GM18858 (cell line): Measurements from ENCODE around the gene RALGAPA1.
"Not testable (repeated sequence)": the region's sequence is repeated elsewhere in the genome, so short reads cannot be mapped to it uniquely, and the experiment has no call there.

ENCODE experiments used
- ATAC-seq: cut with Tn5 transposase; IDR thresholded peaks from one replicate; pipeline ENCODE4 v1.9.1; 2021; ENCODE audit not compliant: unreplicated experiment

RALGAPA1 gene

DNA sequence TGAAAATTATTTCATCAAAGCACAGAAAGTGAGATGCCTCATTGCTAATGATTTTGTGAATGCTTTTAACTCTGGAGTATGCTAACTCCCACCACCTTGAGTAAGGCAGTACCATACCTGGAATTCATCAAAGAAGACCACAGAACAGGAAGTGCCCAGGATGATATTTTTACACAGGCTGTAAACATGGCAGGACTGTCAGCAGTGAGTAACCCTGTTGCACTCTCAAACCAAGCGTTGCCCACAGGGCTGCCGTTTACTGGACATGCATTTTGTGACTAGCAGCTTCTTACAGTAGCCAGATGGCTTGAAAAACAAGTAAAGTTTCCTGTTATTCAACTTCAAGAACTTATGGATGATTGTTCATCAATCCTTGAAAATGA is 42.4 kb downstream of the RALGAPA1 start:
- ATAC-seq: no peak

DNA sequence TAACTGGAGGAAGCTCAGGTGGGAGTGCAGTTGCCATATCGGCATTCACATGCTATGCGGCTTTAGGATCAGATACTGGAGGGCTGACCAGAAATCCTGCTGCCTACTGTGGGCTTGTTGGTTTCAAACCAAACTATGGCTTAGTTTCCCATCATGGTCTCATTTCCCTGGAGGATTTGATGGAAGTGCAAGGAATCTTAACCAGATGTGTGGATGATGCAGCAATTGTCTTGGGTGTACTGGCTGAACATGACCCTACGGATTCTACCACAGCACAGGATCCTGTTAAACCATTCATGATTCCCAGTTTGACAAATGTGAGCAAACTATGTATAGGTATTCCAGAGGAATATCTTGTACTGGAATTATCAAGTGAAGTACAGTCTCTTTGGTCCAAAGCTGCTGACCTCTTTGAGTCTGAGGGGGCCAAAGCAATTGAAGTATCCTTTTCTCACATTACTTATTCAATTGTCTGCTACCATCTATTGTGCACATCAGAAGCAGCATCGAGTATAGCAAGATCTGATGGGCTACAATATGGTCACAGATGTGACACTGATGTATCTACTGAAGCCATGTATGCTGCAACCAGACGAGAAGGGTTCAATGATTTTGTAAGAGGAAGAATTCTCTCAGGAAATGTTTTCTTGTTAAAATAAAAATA is 42.9 kb downstream of the RALGAPA1 start:
- no peak for ATAC-seq

DNA sequence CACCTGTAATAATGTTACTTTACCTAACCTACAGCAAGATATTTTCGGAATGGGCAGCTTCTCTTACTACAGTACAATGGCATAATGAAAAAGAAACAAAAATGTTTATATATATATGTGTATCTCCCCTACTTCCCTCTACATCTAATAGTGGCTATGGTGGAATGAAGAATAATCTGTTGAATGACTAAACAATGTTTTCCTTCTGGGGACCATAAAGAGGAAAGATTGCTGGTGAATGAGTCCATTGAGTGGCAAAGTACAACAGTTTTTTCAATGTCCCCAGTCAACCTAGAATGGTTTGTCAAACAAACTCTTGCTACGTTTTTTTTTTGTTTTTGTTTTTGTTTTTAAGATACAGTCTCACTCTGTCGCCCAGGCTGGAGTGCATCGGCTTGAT is 47.2 kb downstream of the RALGAPA1 start:
- ATAC-seq: no peak

DNA sequence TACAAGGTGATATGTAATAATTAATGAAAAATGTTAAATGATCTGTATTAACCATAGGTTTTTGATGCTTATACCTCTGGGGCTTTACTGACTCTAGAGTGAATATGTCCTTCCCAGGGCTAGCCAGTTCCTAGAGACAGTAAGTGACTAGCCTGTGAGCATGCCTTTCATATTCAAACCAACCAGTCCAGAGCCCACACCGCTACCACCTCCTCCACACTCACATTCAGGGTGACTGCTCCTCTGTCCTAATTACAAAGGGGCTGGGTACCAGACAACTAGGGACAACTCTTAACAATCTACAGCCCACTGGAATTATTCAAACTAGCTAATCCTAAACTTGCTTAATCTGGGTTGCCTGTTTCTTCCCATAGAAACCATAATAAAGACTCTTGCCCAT is 49.0 kb downstream of the RALGAPA1 start:
- ATAC-seq: no peak

DNA sequence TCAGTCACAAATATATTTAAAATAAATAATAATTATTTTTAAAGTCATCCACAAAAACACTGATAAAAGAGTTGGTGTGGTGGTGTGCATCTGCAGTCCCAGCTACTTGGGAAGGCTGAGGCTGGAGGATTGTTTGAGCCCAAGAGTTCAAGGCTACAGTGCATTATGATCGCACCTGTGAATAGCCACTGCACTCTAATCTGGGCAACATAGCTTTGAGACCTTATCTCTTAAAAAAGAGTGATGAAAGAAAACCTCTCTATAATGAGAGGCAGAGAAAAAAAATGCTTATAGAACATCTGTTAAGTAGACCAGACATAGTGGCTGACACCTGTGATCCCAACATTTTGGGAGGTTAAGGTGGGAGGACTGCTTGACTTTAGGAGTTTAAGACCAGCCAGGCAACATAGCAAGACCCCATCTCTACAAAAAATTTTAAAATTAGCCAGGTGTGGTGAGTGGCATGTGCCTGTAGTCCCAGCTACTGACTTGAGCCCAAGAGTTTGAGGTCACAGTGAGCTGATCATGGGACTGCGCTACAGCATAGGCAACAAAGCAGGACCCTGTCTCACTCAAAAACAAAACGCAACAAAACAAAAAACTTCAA is 50.5 kb downstream of the RALGAPA1 start:
- no peak for ATAC-seq

DNA sequence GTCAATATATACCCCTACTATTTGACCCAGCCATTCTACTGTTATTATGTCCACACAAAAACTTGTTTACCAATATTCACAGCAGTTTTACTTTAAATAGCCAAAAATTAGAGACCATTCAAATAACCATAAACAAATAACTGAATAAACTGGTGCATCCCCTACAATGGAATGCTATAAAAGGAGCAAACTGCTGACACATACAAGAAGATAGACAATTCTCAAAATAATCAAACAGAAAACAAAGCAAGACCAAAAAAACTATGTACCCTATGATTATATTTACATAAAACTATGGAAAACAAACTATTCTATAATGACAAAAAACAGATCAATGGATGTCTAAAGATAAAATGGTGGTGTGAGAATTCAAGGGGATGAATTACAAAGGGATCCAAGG is 54.4 kb downstream of the RALGAPA1 start:
- ATAC-seq: no peak

DNA sequence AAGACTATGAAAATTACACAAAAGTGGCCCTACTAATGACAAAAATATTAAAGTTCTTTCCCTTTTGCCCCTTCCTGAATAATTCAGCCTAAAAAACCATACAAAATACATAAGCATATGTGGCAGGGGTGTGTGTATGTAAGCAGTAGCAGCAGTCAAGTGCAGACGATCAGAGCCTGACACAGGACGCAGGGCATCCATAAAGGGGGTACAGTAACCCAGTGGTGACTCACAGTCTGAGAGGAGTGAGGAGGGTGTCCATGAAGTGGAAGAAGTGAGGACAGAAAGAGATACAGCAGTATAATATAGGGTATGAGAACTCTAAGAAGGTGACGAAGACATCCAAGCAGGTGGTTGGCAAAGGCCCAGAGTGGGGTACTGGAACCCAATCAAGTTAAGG is 56.7 kb downstream of the RALGAPA1 start:
- no peak for ATAC-seq

DNA sequence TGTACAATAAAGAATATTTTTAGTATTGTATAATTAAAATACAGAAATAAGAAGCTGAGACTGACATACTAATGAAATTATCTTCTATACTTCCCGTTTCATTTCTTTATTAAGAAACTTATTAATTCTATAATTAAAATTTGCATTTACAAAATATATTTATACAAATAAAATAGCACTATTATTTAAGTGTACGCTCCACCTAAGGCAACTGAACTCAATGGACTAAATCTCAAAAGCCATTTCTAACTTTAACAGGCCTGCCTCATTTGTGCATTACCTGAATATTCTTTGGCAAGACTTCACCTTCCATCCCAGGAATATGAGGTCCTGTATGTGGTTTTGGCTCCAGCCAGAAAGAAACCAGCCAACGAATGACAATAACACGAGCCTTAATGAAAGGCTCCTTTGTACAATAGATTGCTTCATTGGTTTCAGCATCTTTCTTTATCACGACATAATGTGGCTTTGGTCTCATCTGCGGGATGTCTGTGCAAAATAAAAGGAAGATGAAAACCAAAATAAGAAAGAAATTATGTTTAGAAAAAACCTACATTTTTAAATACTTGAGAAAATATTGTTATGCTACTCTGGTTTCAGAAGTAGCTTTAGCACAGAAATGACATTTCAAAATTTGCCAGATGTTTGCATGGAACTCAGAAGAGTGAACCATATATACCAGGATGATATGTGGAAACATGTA is 58.7 kb downstream of the RALGAPA1 start:
- ATAC-seq: no peak

DNA sequence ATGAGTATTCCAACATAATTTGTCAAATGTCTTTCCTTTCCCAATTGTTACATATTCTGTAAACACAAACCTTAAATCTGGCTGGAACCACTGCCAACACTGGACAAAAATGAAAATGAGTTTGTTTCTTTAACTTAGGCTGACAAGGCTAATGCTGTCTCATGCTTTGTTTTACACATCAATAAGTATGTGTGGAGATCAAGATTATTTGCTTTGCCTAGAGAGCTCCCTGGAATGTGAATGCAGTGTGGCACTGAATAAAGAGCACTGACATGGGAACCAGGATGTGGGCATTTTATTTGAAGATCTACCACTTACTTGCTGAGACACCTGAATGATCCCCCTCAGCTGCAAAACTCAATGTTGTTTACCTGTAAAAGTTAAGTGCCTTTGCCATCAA is 61.7 kb downstream of the RALGAPA1 start:
- ATAC-seq: no peak

DNA sequence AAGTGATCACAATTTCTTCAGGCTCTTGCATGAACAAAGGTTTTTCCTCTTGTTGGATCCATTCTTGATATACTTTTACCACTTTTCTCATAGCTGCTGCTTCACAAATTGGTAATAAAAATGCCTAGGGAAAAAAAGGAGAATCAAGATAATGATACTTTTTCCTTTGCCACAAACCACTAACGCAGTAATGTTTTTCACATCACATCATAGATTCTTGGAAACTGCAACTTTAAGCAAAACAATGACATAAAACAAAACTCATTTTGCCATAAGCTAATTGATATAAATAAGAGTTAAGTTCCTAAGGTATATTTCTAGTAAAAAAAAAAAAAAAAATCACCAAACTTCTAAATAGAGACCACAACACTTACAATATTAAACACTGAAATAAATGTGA is 66.7 kb downstream of the RALGAPA1 start:
- no peak for ATAC-seq

DNA sequence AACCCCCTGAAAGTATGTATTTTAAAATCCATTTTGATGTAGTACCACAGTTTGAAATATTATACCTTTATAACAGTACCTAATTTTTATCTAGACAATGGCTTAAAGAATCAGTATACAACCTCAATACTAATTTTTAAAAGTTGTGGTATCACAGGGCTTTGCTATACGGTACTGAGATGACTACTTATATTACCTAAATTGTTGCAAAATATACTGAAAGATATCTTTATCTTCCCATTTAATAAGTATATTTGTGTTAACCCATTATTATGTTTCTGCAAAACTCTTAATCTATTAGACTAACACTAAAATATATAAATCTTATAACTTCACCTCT is 67.1 kb downstream of the RALGAPA1 start:
- no peak for ATAC-seq

DNA sequence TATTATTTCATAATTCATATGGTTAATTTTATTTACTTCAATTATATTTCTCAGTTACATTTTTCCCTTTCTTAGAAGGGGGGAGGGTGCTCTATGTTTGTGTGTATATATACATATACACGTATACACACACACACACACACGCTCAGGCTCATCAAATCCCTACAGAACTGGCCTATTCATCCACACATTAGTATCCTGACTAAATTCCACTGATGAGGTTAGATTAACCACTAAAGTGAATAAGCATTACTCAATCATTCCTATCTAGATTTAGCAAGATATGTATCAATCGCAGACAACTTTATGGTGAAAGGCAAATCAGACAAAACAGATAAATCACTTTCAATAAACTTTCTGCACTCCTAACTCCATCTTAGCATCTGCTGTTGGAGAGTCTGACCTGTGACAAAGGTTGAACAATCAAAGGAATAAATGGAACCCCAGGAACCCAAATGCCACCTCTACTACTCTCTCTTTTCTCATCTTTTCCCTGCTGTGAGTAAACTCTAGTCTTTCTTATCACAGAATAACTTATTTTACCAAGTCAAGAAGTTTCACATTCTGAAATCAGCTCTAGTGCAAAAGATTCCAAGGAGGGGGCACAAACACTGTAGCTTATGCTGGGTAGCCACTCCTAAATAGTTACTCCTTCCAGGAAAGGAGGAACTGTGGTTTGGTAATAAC is 67.6 kb downstream of the RALGAPA1 start:
- no peak for ATAC-seq

DNA sequence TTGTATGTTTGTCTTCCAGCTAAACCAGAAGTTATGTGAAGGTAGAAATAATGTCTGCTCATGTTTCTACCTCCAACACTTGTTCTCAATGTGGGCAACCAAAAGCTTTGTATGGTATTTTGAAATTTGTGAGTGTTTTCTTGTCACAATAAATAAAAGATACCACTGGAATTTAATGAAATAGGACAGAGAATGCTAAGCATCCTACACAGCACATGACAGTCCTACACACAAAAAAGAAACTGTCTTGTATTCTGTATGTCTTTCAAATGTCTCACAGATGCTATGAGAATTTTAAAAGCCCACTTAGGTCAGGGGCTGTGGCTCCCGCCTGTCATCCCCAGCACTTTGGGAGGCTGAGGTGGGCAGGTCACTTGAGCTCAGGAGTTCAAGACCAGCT is 68.9 kb downstream of the RALGAPA1 start:
- ATAC-seq: no peak

DNA sequence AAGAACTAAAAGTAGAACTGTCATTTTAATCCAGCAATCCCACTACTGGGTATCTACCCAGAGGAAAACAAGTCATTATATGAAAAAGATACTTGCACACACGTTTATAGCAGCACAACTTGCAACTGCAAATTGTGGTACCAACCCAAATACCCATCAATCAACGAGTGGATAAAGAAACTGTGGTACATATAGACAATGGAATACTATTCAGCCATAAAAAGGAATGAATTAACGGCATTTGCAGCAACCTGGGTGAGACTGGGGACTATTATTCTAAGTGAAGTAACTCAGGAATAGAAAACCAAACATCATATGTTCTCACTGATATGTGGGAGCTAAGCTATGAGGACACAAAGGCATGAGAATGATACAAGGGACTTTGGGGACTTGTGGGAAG is 73.9 kb downstream of the RALGAPA1 start:
- ATAC-seq: not testable (repeated sequence)

DNA sequence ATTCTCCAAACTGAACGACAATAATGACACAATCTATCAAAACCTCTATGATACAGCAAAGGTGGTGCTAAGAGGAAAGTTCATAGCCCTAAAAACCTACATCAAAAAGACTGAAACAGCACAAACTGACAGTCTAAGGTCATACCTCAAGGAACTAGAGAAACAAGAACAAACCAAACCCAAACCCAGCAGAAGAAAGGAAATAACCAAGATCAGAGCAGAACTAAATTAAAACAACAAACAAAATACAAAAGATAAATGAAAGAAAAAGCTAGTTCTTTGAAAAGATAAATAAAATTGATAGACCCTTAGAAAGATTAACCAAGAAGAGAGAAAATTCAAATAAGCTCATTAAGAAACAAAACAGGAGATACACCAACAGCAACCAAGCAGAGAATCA is 75.6 kb downstream of the RALGAPA1 start:
- not testable (repeated sequence) for ATAC-seq

DNA sequence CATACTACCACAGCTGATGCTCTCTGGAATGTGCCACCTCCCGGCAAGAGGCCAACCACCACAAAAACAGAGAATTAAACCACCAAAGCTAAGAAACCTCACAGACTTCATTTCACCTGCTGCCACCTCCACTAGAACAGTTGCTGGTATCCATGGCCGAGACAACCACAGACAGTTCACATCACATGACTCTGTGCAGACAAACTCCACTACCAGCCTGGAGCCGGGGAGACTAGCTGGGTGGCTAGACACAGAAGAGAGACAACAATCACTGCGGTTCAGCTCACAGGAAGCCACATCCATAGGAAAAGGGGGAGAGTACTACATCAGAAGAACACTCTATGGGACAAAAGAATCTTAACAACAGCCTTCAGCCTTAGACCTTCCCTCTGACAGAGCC is 78.2 kb downstream of the RALGAPA1 start:
- ATAC-seq: no peak

DNA sequence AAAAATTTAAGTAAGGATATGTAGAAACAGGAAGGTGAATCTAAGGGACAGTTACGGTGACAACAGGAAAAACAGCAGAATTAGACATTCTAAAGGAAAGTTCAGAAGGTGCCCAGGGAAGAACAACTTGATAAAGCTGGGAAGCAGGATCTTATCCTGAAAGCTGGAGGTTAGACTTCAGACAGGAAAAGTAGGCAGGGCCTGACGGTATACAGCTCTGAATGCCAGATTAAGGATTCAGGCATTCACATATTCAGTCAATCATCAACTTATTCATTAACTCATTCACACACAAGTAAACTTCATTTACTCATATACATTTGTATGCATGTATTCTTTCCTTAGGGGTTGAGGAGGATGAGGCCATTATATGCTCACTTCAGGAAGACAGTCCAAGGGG is 81.3 kb downstream of the RALGAPA1 start:
- no peak for ATAC-seq

DNA sequence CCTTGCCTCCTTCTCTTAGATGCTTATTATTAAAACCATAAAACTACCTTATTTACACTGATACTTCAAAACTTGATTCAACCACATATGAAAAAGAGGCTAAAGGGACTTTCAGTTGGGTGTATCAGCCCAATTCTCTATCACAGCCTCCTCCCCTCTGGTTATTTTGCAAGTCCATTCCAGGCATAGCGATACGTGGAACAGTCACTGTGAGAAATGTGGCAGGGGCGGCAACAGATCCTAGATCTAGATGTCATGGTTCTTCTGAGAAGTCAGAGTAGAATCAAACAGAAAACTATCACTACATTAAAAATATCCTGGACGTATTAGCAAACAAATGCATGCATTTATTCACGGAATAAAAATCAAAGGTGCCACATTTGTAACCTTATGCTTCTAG is 83.2 kb downstream of the RALGAPA1 start:
- no peak for ATAC-seq

DNA sequence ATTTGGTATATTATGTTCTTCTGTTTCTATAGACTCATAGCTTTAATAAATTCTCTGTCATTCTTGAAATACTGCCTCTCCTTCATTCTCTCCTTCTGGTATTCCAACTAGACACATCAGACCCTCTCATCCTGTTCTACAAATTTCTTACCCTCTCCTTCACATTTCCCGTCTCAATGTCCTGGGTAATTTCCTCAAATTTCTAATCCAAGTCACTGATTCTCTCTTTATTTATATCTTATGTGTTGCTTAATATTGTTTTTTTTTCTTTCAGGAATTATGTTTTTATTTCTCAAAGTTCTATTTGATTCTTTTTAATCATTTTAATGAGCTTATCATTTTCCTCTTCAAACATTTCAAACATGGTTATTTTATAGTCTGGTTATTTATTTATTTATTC is 94.0 kb downstream of the RALGAPA1 start:
- ATAC-seq: no peak

DNA sequence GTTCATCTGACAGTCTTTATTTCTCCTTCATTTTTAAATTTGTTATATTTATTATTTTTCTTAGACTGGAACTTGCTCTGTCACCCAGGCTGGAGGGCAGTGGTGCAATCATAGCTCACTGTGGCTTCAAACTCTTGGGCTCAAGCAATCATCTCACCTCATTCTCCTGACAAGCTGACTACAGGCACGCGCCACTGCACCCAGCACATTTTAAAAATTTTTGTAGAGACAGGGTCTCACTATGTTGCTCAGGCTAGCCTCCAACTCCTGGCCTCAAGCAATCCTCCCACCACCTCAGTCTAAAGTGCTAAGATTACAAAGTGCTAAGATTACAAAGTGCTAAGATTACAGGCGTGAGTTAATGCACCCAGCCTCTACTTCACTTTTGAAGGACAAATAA is 96.6 kb downstream of the RALGAPA1 start:
- no peak for ATAC-seq

DNA sequence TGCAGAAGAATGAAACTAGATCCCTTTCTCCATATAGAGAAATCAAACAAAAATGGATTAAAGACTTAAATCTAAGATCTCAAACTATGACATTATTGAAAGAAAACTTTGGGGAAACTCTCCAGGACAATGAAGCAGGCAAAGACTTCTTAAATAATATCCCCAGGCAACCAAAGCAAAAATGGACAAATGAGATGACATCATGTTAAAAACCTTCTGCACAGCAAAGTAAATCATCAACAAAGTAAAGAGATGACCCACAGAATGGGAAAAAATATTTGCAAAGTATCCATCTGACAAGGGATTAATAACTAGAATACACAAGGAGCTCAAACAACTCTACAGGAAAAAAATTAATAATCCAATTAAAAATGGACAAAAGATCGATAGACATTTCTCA is 101.0 kb downstream of the RALGAPA1 start:
- ATAC-seq: no peak

DNA sequence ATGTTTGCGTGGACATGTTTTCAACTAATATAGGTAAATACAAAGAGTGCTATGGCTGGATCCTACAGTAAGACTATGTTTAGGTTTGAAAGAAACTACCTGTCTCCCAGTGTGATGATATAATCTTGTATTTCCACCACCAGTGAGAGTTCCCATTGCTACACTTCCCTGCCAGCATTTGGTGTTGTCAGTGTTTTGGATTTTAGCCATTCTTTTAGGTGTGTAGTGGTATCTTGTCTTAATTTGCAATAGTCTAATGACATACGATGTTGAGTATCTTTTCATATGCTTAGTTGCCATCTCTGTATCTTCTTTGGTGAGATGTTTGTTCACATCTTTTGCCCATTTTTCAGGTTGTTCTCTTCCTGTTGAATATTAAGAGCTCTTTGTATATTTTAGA is 103.5 kb downstream of the RALGAPA1 start:
- ATAC-seq: no peak
